GM19035 (cell line): Measurements from ENCODE around the gene DGKD.

Experiments
- ATAC-seq: cut with Tn5 transposase; IDR thresholded peaks from one replicate; pipeline ENCODE4 v1.9.1; 2021; ENCODE audit not compliant: unreplicated experiment

DGKD gene

GRCh38 chr2:233471291-233472035, 117.2 kb downstream of the DGKD start:
- no peak for ATAC-seq

- no peak for ATAC-seq
Observed at GRCh38 chr2:233473386-233473791, 119.1 kb downstream of the DGKD start.

- ATAC-seq = no peak
Observed at GRCh38 chr2:233473878-233474277, 119.6 kb downstream of the DGKD start.

- ATAC-seq = no peak
Observed at GRCh38 chr2:233474308-233475160, 120.2 kb downstream of the DGKD start.

- ATAC-seq = no peak
Observed at GRCh38 chr2:233476063-233476410, 121.7 kb downstream of the DGKD start.

GRCh38 chr2:233476651-233477547, 122.6 kb downstream of the DGKD start:
- no peak for ATAC-seq

GRCh38 chr2:233477548-233478433, 123.5 kb downstream of the DGKD start:
- ATAC-seq = no peak

- ATAC-seq = no peak
Observed at GRCh38 chr2:233479616-233480489, 125.6 kb downstream of the DGKD start.

GRCh38 chr2:233480490-233481202, 126.4 kb downstream of the DGKD start:
- ATAC-seq = no peak

GRCh38 chr2:233481368-233482142, 127.3 kb downstream of the DGKD start:
- no peak for ATAC-seq

- ATAC-seq = no peak
Observed at GRCh38 chr2:233482616-233483015, 128.3 kb downstream of the DGKD start.

- ATAC-seq = no peak
Observed at GRCh38 chr2:233485726-233486125, 131.4 kb downstream of the DGKD start.

- ATAC-seq = no peak
Observed at GRCh38 chr2:233486357-233486756, 132.1 kb downstream of the DGKD start.

GRCh38 chr2:233486778-233487552, 132.7 kb downstream of the DGKD start:
- no peak for ATAC-seq

- no peak for ATAC-seq
Observed at GRCh38 chr2:233487748-233488345, 133.6 kb downstream of the DGKD start.

- no peak for ATAC-seq
Observed at GRCh38 chr2:233489143-233489542, 134.8 kb downstream of the DGKD start.

- ATAC-seq = no peak
Observed at GRCh38 chr2:233489666-233490065, 135.4 kb downstream of the DGKD start.
